ENCODE data around the gene CLIC3. TPM values are rescaled to one million over a fixed set of nuclear protein-coding genes. Genes with fewer than 3 reads are reported as not detected.

CLIC3 gene
- total and polyA plus RNA-seq, 10 donors = 2.9 to 10.7 (median 5.4) TPM

DNA sequence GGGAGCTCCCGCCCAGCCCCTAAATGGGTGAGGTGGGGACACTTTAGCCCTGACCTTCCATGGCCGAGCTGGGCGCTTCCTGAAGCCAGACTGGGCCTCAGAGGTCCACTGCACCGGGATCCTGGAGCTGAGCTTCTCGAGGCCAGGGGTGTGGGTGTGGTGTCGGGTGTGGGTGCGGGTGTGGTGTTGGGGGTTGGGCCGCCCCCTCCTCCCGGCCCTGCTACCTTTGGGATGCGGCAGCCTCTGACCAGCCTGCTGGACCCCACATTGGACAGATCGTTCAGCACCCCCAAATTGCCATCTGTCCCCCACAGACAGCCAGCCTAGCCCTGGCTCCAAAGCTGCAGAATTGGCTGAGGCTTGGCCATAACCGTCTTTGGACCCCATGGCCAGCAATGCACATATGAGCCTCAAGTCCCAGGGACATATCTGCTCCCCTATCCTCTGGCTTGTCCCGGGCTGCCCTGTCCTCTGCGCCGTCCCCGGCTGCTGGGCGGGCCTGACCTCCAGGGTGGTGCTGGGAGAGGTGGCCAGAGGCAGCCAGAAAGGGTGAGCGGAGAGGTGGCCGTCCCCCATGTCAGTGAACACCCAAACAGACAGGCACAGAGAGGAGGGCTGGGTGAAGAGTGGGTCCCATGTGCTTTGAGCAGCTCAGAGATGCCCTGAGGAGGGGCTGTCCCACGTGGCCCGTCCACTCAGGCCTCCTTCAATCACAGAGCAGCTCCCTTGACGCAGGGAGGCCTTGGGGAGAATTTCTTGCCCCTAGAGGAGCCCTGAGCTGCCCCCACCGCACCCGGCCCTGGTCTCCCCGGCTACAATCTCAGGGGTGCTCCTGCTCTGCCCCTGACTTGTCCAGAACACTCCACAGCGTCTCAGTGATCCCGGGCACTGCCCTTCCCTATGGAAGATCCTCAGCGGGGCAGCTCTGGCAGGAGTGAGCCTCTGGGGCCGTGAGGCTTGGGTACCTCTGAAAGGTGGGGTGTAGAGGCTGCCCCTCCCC is 22.4 kb downstream of the CLIC3 start:
- intact Hi-C loops (cut with DNase I; ENCODE audit: low total_unique reads) = no loop called here
- Histone ChIP-seq H3K27me3 (replicated peaks in 1 of 7) (peaks cover 0 to 35% (median 9%) of the 10 kb centered on the region in 7 donors), H3K4me3 (no peak overlapping the region), H3K9me3 (no peaks in the 10 kb centered on the region), H3K27ac (peak overlapping the region in 7 of 8 donors; percentile 27 to 84 (median 77)), H3K36me3 (no peaks in the 10 kb centered on the region), H3K4me1 (peaks cover 19 to 76% (median 55%) of the 10 kb centered on the region in 6 donors)
- WGBS, 5 donors = 69 to 87% (median 79%) methylated on average over 27 to 29 of the region's 29 CpGs
- TF ChIP-seq POLR2AphosphoS5 (IDR thresholded peaks at IDR 0.05) (no peak), POLR2A (IDR thresholded peaks at IDR 0.05) (no peak)
- TF ChIP-seq, protein P1, sequence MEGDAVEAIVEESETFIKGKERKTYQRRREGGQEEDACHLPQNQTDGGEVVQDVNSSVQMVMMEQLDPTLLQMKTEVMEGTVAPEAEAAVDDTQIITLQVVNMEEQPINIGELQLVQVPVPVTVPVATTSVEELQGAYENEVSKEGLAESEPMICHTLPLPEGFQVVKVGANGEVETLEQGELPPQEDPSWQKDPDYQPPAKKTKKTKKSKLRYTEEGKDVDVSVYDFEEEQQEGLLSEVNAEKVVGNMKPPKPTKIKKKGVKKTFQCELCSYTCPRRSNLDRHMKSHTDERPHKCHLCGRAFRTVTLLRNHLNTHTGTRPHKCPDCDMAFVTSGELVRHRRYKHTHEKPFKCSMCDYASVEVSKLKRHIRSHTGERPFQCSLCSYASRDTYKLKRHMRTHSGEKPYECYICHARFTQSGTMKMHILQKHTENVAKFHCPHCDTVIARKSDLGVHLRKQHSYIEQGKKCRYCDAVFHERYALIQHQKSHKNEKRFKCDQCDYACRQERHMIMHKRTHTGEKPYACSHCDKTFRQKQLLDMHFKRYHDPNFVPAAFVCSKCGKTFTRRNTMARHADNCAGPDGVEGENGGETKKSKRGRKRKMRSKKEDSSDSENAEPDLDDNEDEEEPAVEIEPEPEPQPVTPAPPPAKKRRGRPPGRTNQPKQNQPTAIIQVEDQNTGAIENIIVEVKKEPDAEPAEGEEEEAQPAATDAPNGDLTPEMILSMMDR (IDR thresholded peaks at IDR 0.05 in 8 of 11, conservative IDR thresholded peaks at IDR 0.05 in 3 of 11) = no peak
- no peak for DNase-seq

DNA sequence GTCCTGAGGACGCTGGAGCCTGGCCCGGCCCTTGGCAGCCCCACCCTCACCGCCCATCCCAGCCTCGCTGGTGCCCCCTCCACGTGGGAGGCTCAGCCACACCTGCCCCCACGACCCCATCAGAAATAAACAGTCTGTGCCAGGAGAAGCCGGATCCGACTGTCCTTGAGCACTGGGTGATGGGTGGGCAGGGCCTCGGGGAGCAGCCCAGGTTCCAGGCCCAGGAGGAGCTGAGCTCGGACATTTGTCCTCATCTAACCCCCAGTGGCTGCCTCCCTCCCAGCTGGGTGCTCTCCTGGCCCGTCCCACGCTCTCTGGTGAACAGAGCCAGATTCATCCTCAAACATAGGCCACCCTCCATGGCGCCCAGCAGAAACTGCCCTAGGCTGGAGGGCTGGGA is 23.6 kb downstream of the CLIC3 start:
- H3K36me3 ChIP-seq = no peaks in the 10 kb centered on the region
- intact Hi-C loops (cut with DNase I; ENCODE audit: low total_unique reads) = no loop called here
- H3K4me1 ChIP-seq = peaks cover 19 to 73% (median 51%) of the 10 kb centered on the region in 6 donors
- H3K27ac ChIP-seq = peak overlapping the region in 5 of 8 donors; percentile 74 to 84 (median 79)
- no peak overlapping the region for H3K4me3 ChIP-seq
- H3K27me3 ChIP-seq (replicated peaks in 1 of 7) = peaks cover 0 to 25% (median 5%) of the 10 kb centered on the region in 7 donors
- WGBS, 5 donors = 58 to 68% (median 68%) methylated on average over 12 to 13 of the region's 13 CpGs
- H3K9me3 ChIP-seq = no peaks in the 10 kb centered on the region
- no peak for DNase-seq
- no peak for TF ChIP-seq POLR2A (IDR thresholded peaks at IDR 0.05)
- TF ChIP-seq POLR2AphosphoS5 (IDR thresholded peaks at IDR 0.05) = peak in 1 of 3 donors; percentile 20

DNA sequence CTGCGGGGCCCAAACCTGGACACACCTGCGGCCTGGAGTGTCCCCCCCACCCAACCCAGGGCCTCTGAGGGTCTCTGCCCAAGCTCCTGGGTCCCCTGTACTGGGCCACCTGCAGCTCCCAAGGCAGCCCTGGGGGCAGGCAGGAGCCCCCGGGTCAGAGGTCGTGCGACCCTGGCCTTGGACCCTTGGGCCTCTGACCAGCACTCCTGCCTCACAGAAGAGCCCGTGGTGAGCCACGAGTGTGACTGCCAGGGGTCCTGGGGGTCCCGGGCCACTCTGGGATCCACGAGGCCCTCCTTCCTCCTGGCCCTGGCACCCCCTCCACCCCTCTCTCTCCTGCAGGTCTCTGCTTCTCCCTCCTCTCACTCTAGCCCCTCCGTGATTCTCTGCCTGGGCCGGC is 24.0 kb downstream of the CLIC3 start:
- intact Hi-C loops (cut with DNase I; ENCODE audit: low total_unique reads) = no loop called here
- 70 to 83% (median 78%) methylated on average over 4 to 11 of the region's 11 CpGs for WGBS, 5 donors
- no peak overlapping the region for H3K4me3 ChIP-seq
- no peaks in the 10 kb centered on the region for H3K9me3 ChIP-seq
- peaks cover 0 to 20% (median under 1%) of the 10 kb centered on the region in 7 donors for H3K27me3 ChIP-seq (replicated peaks in 1 of 7)
- H3K27ac ChIP-seq = peak overlapping the region in 1 of 8 donors; percentile 84
- TF ChIP-seq, protein P1 (IDR thresholded peaks at IDR 0.05 in 8 of 11, conservative IDR thresholded peaks at IDR 0.05 in 3 of 11) = no peak
- no peak for TF ChIP-seq POLR2AphosphoS5 (IDR thresholded peaks at IDR 0.05)
- TF ChIP-seq POLR2A (IDR thresholded peaks at IDR 0.05) = no peak
- no peak for DNase-seq
- peaks cover 19 to 69% (median 48%) of the 10 kb centered on the region in 6 donors for H3K4me1 ChIP-seq
- H3K36me3 ChIP-seq = no peaks in the 10 kb centered on the region

DNA sequence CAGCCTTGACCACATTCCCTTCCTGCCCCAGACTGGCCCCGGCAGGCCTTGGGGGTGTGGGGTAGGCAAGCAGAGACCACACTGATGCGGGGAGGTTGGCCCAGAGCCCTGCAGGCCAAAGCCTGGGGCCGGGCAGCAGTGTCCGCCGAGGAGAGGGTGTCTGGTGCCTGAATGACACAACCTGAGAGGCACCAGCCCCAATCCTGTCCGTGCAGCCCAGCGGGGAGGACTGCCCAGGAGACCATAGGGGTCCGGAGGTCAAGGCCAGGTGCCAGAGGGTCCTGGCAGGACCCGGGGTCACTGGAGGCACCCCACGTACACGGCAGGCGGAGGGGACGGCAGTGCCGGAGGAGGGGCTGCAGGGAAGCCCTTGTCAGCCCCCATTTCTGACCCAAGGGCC is 24.6 kb downstream of the CLIC3 start:
- intact Hi-C loops (cut with DNase I; ENCODE audit: low total_unique reads) = no loop called here
- peaks cover 19 to 63% (median 42%) of the 10 kb centered on the region in 6 donors for H3K4me1 ChIP-seq
- WGBS, 5 donors = 68 to 84% (median 76%) methylated on average over 6 to 14 of the region's 14 CpGs
- no peaks in the 10 kb centered on the region for H3K36me3 ChIP-seq
- DNase-seq = no peak
- no peak overlapping the region for H3K4me3 ChIP-seq
- no peak for TF ChIP-seq POLR2A (IDR thresholded peaks at IDR 0.05)
- peak in 1 of 3 donors; percentile 23 for TF ChIP-seq POLR2AphosphoS5 (IDR thresholded peaks at IDR 0.05)
- H3K9me3 ChIP-seq = no peaks in the 10 kb centered on the region
- peak overlapping the region in 1 of 8 donors; percentile 3 for H3K27ac ChIP-seq
- H3K27me3 ChIP-seq (replicated peaks in 1 of 7) = peaks cover 0 to 15% (median 0%) of the 10 kb centered on the region in 7 donors

DNA sequence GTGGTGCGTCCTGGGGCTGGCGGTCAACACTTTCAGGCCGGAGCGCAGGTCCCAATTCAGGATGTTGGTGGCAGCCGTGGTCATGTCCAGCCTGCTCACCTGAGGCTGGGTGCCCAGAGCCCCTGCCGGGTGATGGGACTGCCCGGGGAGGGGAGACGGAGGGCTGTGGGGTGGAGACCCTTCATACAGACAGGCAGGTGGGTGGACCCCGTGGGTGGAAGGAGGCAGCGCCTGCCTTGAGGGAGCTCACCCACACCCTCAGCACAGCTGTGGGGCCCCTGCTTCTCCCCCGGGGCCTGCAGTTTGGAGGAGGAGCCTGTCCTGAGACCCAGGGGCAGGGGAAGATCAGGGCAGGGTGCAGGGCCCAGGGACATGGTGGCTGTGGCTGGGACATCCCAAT is 26.0 kb downstream of the CLIC3 start:
- intact Hi-C loops (cut with DNase I; ENCODE audit: low total_unique reads) = no loop called here
- no peak for DNase-seq

More for the DNA sequence above, 26.0 kb downstream of the CLIC3 start:
- TF ChIP-seq, protein P1 (IDR thresholded peaks at IDR 0.05 in 8 of 11, conservative IDR thresholded peaks at IDR 0.05 in 3 of 11) = no peak
- TF ChIP-seq POLR2AphosphoS5 (IDR thresholded peaks at IDR 0.05) (no peak), POLR2A (IDR thresholded peaks at IDR 0.05) (no peak)
- 71 to 81% (median 77%) methylated on average over 5 to 11 of the region's 11 CpGs for WGBS, 5 donors
- Histone ChIP-seq H3K9me3 (no peaks in the 10 kb centered on the region), H3K4me3 (no peak overlapping the region), H3K36me3 (no peaks in the 10 kb centered on the region), H3K27me3 (replicated peaks in 1 of 7) (peaks cover 0 to 5% (median 0%) of the 10 kb centered on the region in 7 donors), H3K27ac (no peak overlapping the region), H3K4me1 (peaks cover 16 to 60% (median 40%) of the 10 kb centered on the region in 6 donors)

All from spleen (tissue), 11 donors.